HL-60 (cell line): ENCODE results near the gene RAB11B.

Experiments used
- CTCF ChIP-seq: IDR thresholded peaks from one replicate; pipeline ENCODE4 v1.5.1; 2011; ENCODE audit warnings: low read length, control low read depth, inconsistent platforms; ENCODE audit not compliant: insufficient read depth
- REST ChIP-seq: IDR thresholded peaks from 2 replicates; pipeline ENCODE4 v1.6.1; 2012; ENCODE audit warnings: low read depth; ENCODE audit not compliant: insufficient replicate concordance
- SPI1 ChIP-seq: IDR thresholded peaks from 2 replicates; pipeline ENCODE4 v1.6.1; 2012; ENCODE audit warnings: low read depth, mild to moderate bottlenecking, borderline replicate concordance

GRCh38 chr19:8413629-8413995 lies 23.5 kb downstream of the RAB11B start:
- TF ChIP-seq CTCF (no peak), REST (no peak), SPI1 (no peak)
